PC-3 (cell line): ENCODE data around the gene RSPO4. TPM values are rescaled to one million over a fixed set of nuclear protein-coding genes. Genes with fewer than 3 reads are reported as not detected.

Experiments used
- ATAC-seq: fragments of 200-7000 bp; cut with Tn5 transposase; 2 replicates; pipeline ENCODE4 v1.9.1; 2020; ENCODE audit warnings: mild to moderate bottlenecking, moderate library complexity
- BruUV-seq: library from RNA; stranded (reverse); fragments of 400-500 nt; replicated peaks from 2 replicates; lab custom pipeline; 2021; lab: Mats Ljungman, UMichigan
- CTCF ChIA-PET: fragments of 300-600 bp; sonication (Branson Sonifier 250); formaldehyde crosslinking; loops from one replicate; lab custom pipeline; 2022; ENCODE audit warnings: antibody characterized with exemption; lab: Charles Lee
- POLR2A ChIA-PET: fragments of 300-600 bp; sonication (Branson Sonifier 250); formaldehyde crosslinking; loops from one replicate; lab custom pipeline; 2022; ENCODE audit warnings: antibody characterized with exemption; ENCODE audit not compliant: unreplicated experiment; lab: Charles Lee
- DNase-seq: peaks from one replicate; pipeline ENCODE4 v3.0.0-alpha.2; 2015
- H2AFZ ChIP-seq: fragments of 300-600 bp; sonication (generic); 2 replicates; pipeline ENCODE4 v1.6.0; 2016; ENCODE audit warnings: antibody characterized with exemption, low read length
- H3F3A ChIP-seq: fragments of 300-600 bp; sonication (generic); one replicate; pipeline ENCODE4 v1.6.0; 2017; ENCODE audit warnings: antibody characterized with exemption, low read length, control low read depth, mild to moderate bottlenecking; ENCODE audit not compliant: unreplicated experiment
- H3K27ac ChIP-seq: fragments of 300-600 bp; sonication (generic); 2 replicates; pipeline ENCODE4 v1.5.1; 2016; ENCODE audit warnings: mild to moderate bottlenecking, low read length
- H3K27me3 ChIP-seq: fragments of 300-600 bp; sonication (generic); 2 replicates; pipeline ENCODE4 v1.6.1; 2016; ENCODE audit warnings: low read length, mixed read lengths
- H3K36me3 ChIP-seq: fragments of 300-600 bp; sonication (generic); 2 replicates; pipeline ENCODE4 v1.6.1; 2016; ENCODE audit warnings: low read depth, mixed run types, low read length, mixed read lengths
- H3K4me1 ChIP-seq: fragments of 300-600 bp; sonication (generic); 2 replicates; pipeline ENCODE4 v1.5.1; 2016; ENCODE audit warnings: low read length; ENCODE audit not compliant: insufficient read depth
- H3K4me2 ChIP-seq: fragments of 300-600 bp; sonication (generic); 2 replicates; pipeline ENCODE4 v1.6.0; 2016; ENCODE audit warnings: low read length
- H3K4me3 ChIP-seq: fragments of 300-600 bp; sonication (generic); 2 replicates; pipeline ENCODE4 v1.5.1; 2016; ENCODE audit warnings: mild to moderate bottlenecking, low read length, mixed read lengths
- H3K79me2 ChIP-seq: fragments of 300-600 bp; sonication (generic); 2 replicates; pipeline ENCODE4 v1.6.1; 2017; ENCODE audit warnings: low read length, mixed read lengths
- H3K9ac ChIP-seq: fragments of 300-600 bp; sonication (generic); 2 replicates; pipeline ENCODE4 v1.6.0; 2016; ENCODE audit warnings: mild to moderate bottlenecking, low read length
- H3K9me2 ChIP-seq: fragments of 300-600 bp; sonication (generic); replicated peaks from 2 replicates; pipeline ENCODE4 v1.6.1; 2016; ENCODE audit warnings: mixed run types, low read length, mixed read lengths
- H3K9me3 ChIP-seq: fragments of 300-600 bp; sonication (generic); 2 replicates; pipeline ENCODE4 v1.6.1; 2016; ENCODE audit warnings: low read length, mixed read lengths
- H4K20me1 ChIP-seq: fragments of 300-600 bp; sonication (generic); 2 replicates; pipeline ENCODE4 v1.6.1; 2016; ENCODE audit warnings: low read length, mixed read lengths
- EZH2 ChIP-seq: fragments of 300-600 bp; sonication (generic); IDR thresholded peaks from one replicate; pipeline ENCODE4 v1.6.1; 2017; ENCODE audit warnings: antibody characterized with exemption, mild to moderate bottlenecking, low read length; ENCODE audit not compliant: unreplicated experiment
- EZH2phosphoT487 ChIP-seq: fragments of 300-600 bp; sonication (generic); IDR thresholded peaks from 2 replicates; pipeline ENCODE4 v1.6.1; 2018; ENCODE audit warnings: mild to moderate bottlenecking, antibody characterized with exemption, low read length, borderline replicate concordance
- intact Hi-C: fragments of 100-400 bp; cut with micrococcal nuclease; formaldehyde crosslinking; loops from 2 replicates; pipeline ENCODE4 v1.9.0; 2023
- total RNA-seq: library from RNA; depleted of rRNA; stranded (reverse); fragments of >200 nt; gene quantifications from 2 replicates; pipeline ENCODE4 v1.2.3, GENCODE V29; 2014
- TF ChIP-seq, protein P1 (sequence below): fragments of 300-600 bp; sonication (generic); conservative IDR thresholded peaks from 2 replicates; pipeline ENCODE4 v1.5.1; 2017; ENCODE audit warnings: antibody characterized with exemption, low read depth, mild to moderate bottlenecking, low read length

Gene RSPO4
- total RNA-seq, 1 experiment from 2014 or later, result not detected

DNA sequence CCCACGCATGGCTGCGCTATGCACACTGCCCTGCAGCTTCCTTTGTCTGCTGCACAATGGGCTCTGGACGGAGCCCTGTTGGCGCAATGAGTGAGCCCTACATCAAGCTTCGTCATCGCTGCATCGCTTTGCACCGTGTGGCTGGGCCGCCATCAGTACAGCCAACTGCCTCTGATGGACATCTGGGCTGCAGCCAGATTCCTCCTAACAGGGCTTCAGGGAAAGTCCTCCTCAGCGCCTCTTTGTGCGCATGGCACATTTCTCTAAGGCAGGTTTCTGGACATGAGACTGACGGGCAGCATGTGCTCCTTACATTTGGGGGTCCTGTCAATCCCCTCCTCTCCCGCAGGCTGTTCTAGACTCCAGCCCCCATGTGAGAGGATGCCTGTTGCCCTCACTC lies 56.3 kb downstream of the RSPO4 start:
- ATAC-seq (no peak), DNase-seq (no peak)
- BruUV-seq, result no TSS peak
- H3K9me2 ChIP-seq, result no peaks in the 10 kb centered on the region
- no peaks in the 10 kb centered on the region for H3K4me1 ChIP-seq
- no peaks in the 10 kb centered on the region for H3F3A ChIP-seq
- ChIA-PET CTCF (no interaction called here), POLR2A (no interaction called here)
- no peak overlapping the region for H3K27ac ChIP-seq
- no peaks in the 10 kb centered on the region for H3K9me3 ChIP-seq
- H3K4me3 ChIP-seq, result no peak overlapping the region
- H3K79me2 ChIP-seq, result no peaks in the 10 kb centered on the region
- peaks cover 85% of the 10 kb centered on the region for H3K27me3 ChIP-seq
- no peaks in the 10 kb centered on the region for H4K20me1 ChIP-seq
- TF ChIP-seq EZH2phosphoT487 (no peak), EZH2 (no peak)
- TF ChIP-seq, protein P1, sequence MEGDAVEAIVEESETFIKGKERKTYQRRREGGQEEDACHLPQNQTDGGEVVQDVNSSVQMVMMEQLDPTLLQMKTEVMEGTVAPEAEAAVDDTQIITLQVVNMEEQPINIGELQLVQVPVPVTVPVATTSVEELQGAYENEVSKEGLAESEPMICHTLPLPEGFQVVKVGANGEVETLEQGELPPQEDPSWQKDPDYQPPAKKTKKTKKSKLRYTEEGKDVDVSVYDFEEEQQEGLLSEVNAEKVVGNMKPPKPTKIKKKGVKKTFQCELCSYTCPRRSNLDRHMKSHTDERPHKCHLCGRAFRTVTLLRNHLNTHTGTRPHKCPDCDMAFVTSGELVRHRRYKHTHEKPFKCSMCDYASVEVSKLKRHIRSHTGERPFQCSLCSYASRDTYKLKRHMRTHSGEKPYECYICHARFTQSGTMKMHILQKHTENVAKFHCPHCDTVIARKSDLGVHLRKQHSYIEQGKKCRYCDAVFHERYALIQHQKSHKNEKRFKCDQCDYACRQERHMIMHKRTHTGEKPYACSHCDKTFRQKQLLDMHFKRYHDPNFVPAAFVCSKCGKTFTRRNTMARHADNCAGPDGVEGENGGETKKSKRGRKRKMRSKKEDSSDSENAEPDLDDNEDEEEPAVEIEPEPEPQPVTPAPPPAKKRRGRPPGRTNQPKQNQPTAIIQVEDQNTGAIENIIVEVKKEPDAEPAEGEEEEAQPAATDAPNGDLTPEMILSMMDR, result no peak
- H3K36me3 ChIP-seq, result no peaks in the 10 kb centered on the region
- no peak overlapping the region for H3K9ac ChIP-seq
- no peak overlapping the region for H3K4me2 ChIP-seq
- no peak overlapping the region for H2AFZ ChIP-seq
- intact Hi-C loops, result no loop called here

DNA sequence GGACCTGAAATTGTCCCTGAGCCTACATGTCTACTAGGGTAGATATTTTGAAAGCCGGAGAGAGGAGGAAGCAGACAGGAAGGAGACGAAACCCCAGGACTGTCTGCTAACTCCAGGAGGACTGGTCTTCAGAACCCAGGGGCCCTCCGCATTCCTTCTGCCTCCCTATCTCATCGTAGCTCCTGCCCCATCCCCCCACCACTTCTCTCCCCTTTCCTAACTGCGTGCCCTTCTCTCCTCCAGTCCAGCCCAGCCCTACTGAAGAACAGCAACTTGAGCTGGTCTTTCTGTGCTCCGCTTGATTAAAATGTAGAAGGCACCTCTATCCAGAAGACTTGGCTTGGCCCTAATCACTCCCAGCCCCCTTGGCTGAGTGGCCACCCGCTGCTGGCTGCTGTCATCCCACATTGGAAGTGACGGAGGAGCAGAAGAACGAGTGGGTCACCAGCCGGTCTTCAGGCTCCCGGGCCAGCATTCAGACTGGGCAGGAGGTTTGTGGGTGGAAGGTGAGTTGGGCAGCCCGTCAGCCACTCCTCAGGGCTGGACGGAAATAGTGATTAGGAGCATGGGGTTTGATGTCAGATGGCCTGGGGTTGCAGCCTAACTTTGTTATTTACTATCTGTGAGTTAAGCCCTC lies 57.2 kb downstream of the RSPO4 start:
- no peaks in the 10 kb centered on the region for H3K9me2 ChIP-seq
- no peaks in the 10 kb centered on the region for H3K4me1 ChIP-seq
- no peak overlapping the region for H3K9ac ChIP-seq
- intact Hi-C loops, result no loop called here
- TF ChIP-seq, protein P1, result no peak
- no peak for TF ChIP-seq EZH2phosphoT487
- no peak for TF ChIP-seq EZH2
- H4K20me1 ChIP-seq, result no peaks in the 10 kb centered on the region
- H3K27me3 ChIP-seq, result peaks cover 89% of the 10 kb centered on the region
- no peaks in the 10 kb centered on the region for H3K9me3 ChIP-seq
- no peaks in the 10 kb centered on the region for H3K36me3 ChIP-seq
- BruUV-seq, result no TSS peak
- DNase-seq (no peak), ATAC-seq (no peak)
- H3K27ac ChIP-seq, result no peak overlapping the region
- H3K4me2 ChIP-seq, result no peak overlapping the region
- no peak overlapping the region for H3K4me3 ChIP-seq
- ChIA-PET CTCF (no interaction called here), POLR2A (no interaction called here)
- H2AFZ ChIP-seq, result no peak overlapping the region
- H3K79me2 ChIP-seq, result no peaks in the 10 kb centered on the region
- H3F3A ChIP-seq, result no peaks in the 10 kb centered on the region

DNA sequence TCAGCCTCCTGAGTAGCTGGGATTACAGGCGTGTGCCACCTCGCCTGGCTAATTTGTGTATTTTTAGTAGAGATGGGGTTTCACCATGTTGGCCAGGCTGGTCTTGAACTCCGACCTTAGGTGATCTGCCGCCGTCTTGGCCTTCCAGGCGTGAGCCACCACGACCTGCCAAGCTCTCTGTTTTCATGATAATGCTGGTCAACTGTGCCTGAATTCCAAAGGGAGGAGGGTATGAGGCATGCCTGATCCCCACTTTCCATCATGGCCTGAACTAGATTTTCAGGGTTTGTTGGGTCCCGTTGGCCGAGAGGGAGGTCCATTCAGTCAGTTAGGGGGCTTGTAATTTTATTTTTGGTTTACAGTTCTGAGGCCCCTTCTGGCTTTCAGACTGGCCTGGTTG lies 58.0 kb downstream of the RSPO4 start:
- H3K4me1 ChIP-seq, result no peaks in the 10 kb centered on the region
- no peaks in the 10 kb centered on the region for H3K9me3 ChIP-seq
- H3K9ac ChIP-seq, result no peak overlapping the region
- BruUV-seq, result no TSS peak
- H3K36me3 ChIP-seq, result no peaks in the 10 kb centered on the region
- H2AFZ ChIP-seq, result no peak overlapping the region
- POLR2A ChIA-PET, result no interaction called here
- TF ChIP-seq, protein P1, result no peak
- TF ChIP-seq EZH2, result no peak
- no peak for TF ChIP-seq EZH2phosphoT487
- no peak overlapping the region for H3K27ac ChIP-seq
- no peak overlapping the region for H3K4me2 ChIP-seq
- H3K79me2 ChIP-seq, result no peaks in the 10 kb centered on the region
- DNase-seq (no peak), ATAC-seq (no peak)
- H3F3A ChIP-seq, result no peaks in the 10 kb centered on the region
- H3K27me3 ChIP-seq, result peaks cover 90% of the 10 kb centered on the region
- CTCF ChIA-PET, result no interaction called here
- H3K9me2 ChIP-seq, result no peaks in the 10 kb centered on the region
- H3K4me3 ChIP-seq, result no peak overlapping the region
- no peaks in the 10 kb centered on the region for H4K20me1 ChIP-seq
- intact Hi-C loops, result no loop called here
